Stomach (tissue), 4 donors: ENCODE data around the gene INPP5A.

Experiments used
- POLR2A ChIP-seq, 4 donors: fragments of 450-650 bp; IDR thresholded peaks; one replicate each; pipeline ENCODE4 v1.6.1; 2016; ENCODE audit warnings: antibody characterized with exemption in 4 of 4, control low read depth in 2 of 4, mild to moderate bottlenecking in 1 of 4, moderate library complexity in 1 of 4
- POLR2AphosphoS5 ChIP-seq, 3 donors: sonication (generic); formaldehyde crosslinking; IDR thresholded peaks; one replicate each; pipeline ENCODE4 v1.6.1; 2016; ENCODE audit warnings: antibody characterized with exemption in 3 of 3

DNA sequence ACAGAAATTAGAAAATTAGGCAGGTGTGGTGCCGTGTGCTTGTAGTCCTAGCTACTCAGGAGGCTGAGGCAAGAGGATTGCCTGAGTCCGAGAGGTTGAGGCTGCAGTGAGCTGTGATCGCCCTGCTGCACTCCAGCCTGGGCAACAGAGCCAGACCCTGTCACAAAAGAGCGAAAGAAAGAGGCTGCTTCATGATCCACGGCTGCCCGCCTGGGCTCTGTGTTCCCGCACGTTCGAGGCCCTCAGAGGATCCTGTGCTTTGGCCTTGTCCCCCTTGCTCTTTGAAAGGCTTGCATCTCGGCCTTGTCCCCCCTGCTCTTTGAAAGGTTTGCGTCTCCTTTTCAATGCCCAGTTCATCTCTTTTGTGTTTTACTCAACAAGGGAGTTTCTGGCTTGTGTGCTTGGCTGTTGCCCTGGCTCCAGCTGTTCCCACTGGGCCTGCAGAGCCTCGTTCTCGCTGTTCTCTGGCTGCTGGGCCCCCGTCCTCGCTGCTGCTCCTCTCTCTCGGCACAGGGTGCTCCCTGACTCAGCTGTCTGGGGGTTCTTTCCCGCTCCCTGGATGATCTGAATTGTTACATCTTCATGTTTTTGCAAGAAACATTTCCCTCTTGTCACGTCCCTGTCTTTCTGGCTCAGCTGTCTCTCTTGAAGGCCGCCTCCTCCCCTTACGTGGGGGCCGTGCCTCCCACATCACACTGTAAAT lies 45.1 kb upstream of the INPP5A start:
- TF ChIP-seq POLR2AphosphoS5 (IDR thresholded peaks at IDR 0.05) (peak in 1 of 3 donors; percentile 4), POLR2A (IDR thresholded peaks at IDR 0.05) (no peak)
